Measurements from ENCODE around the gene RNASE8.

RNASE8 gene

DNA sequence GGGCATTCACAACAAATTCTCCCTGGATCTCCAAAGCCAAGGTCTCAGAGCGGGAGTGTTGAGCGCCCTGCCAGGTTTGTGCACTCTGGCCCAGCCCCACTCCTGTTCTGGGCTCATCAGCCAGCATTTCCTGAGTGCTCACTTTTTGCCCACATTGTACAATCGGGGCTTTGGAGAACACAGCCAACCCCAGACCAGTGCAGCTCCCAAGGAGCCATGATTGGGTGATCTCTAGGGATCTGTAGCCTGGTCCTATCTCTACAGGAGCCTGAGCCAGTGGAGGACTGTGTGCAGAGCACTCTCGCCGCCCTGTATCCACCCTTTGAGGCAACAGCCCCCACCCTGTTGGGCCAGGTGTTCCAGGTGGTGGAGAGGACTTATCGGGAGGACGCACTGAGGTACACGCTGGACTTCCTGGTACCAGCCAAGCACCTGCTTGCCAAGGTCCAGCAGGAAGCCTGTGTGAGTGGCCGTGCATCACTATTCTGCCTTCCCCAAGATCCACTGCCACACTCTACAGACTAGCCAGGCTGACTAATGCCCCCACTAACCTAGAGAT lies 15.2 kb downstream of the RNASE8 start:
- DNase-seq (ENCODE audit: low read depth) = no peak

- no peak for DNase-seq (ENCODE audit: low read depth)
Measured at GRCh38 chr14:21073921-21074320, 16.3 kb downstream of the RNASE8 start.

- DNase-seq (ENCODE audit: low read depth) = no peak
Measured at GRCh38 chr14:21074398-21075272, 17.0 kb downstream of the RNASE8 start.

DNA sequence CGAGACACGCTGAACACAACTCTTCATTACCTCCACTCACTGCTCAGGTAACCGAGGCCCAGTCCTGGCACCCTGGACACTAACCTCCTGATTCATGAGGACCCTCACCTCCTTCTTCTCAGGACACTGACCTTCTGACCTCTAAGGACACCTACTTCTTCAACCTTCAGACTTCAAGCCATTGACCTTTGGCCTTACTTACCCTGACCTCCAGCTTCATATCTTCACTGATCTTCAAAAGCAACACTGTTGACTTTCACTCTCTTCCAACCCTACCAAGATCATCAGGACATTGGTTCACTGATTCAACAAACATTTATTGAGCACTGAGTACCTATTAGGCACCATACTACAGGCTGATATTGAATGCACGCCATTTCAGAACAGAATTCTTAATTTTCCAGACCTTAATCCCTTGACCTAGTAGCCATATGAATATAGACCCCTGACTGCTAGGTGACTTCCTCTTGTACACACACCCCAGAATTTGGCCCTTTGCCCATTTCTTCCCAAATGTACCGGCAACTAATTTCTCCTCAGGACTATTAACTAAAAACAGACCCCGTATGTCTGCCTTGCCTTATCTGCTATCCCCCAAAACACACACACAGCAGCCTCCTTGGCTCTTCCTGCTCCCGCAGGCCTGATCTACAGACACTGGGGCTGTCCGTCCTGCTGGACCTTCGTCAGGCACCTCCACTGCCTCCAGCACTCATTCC lies 18.3 kb downstream of the RNASE8 start:
- DNase-seq (ENCODE audit: low read depth) = no peak

- no peak for DNase-seq (ENCODE audit: low read depth)
Measured at GRCh38 chr14:21077672-21078071, 20.1 kb downstream of the RNASE8 start.

DNA sequence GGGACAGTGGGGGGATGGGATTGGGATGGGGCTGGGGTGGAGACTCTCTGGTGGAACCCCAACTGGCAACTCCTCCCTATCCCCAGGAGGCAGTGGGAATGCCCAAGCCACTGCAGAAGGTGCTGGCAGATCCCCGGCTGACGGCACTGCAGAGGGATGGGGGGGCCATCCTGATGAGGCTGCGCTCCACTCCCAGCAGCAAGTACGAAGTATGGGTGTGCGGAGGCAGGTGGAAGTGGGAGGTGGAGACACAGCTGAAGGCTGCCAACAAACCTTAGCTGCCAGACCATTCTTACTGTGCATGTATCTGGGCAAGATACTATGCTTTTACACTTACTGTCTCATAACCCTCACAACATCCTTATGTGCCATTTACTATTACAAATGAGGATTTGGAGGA lies 20.7 kb downstream of the RNASE8 start:
- DNase-seq (ENCODE audit: low read depth) = no peak

DNA sequence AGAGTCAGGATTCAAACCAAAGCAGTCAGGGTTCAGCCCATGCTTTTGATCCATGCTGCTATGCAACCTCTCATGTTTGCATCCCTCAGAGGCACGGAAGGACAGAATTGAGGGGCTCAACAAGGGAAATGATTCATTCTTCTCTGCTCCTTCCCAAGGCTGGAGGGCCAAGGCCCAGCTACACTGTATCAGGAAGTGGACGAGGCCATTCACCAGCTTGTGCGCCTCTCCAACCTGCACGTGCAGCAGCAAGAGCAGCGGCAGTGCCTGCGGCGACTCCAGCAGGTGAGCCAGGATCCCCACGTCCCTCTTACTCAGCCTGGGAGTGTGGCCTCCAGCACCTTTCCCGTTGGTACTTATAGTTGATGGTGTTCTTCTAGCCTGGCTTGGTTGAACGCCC lies 21.1 kb downstream of the RNASE8 start:
- no peak for DNase-seq (ENCODE audit: low read depth)

GRCh38 chr14:21081521-21082142 lies 24.0 kb downstream of the RNASE8 start:
- no peak for DNase-seq (ENCODE audit: low read depth)

- DNase-seq (ENCODE audit: low read depth) = no peak
Measured at GRCh38 chr14:21083565-21084325, 26.1 kb downstream of the RNASE8 start.

GRCh38 chr14:21084396-21084795 lies 26.8 kb downstream of the RNASE8 start:
- no peak for DNase-seq (ENCODE audit: low read depth)

GRCh38 chr14:21084998-21085853 lies 27.6 kb downstream of the RNASE8 start:
- no peak for DNase-seq (ENCODE audit: low read depth)

GRCh38 chr14:21086908-21087293 lies 29.3 kb downstream of the RNASE8 start:
- no peak for DNase-seq (ENCODE audit: low read depth)

DNA sequence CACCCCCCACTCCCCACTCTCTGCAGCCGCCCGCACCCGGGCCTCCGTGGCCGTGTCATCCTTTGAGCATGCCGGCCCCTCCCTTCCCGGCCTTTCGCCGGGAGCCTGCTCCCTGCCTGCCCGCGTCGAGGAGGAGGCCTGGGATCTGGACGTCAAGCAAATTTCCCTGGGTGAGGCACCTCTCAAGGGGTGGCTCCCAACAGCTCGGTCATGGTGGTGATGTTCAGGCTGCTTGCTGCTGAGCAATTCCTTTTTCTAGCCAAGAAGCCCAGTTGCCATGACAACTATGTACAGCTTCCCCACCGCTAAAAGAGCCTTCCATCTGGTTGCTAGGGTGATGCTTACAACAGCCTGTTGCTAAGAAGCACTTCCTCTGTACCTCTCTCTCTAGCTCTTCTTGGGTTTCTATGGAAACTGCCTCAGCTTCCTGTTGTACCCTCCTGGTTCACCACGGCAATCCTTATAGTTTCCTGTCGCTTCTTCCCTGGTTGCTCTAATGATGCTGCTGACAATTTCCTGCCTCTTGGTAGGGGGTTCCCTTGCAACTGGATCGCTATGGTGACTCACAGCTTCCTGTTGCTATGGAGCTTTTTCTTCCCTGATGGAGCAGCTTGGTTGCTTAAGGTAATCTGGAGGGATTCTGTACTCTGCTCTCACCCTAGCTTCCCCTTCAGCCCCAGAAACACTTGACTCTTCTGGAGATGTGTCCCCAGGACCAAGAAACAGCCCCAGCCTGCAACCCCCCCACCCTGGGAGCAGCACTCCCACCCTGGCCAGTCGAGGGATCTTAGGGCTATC lies 29.9 kb downstream of the RNASE8 start:
- DNase-seq (ENCODE audit: low read depth) = no peak

- no peak for DNase-seq (ENCODE audit: low read depth)
Measured at GRCh38 chr14:21088687-21089086, 31.1 kb downstream of the RNASE8 start.

DNA sequence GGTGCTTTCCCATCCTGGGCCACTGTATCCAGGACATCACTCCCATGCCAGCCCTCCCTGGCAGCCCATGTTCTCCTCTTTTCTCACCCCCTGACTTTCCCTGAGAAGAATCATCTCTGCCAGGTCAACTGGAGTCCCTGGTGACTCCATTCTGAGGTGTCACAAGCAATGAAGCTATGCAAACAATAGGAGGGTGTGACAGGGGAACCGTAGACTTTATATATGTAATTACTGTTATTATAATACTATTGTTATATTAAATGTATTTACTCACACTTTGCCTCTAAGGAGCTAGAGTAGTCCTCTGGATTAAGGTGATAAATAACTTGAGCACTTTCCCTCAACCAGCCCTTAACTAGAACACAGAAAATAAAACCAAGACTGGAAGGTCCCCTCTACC lies 31.6 kb downstream of the RNASE8 start:
- DNase-seq (ENCODE audit: low read depth) = no peak

GRCh38 chr14:21089877-21090193 lies 32.2 kb downstream of the RNASE8 start:
- DNase-seq (ENCODE audit: low read depth) = no peak

DNA sequence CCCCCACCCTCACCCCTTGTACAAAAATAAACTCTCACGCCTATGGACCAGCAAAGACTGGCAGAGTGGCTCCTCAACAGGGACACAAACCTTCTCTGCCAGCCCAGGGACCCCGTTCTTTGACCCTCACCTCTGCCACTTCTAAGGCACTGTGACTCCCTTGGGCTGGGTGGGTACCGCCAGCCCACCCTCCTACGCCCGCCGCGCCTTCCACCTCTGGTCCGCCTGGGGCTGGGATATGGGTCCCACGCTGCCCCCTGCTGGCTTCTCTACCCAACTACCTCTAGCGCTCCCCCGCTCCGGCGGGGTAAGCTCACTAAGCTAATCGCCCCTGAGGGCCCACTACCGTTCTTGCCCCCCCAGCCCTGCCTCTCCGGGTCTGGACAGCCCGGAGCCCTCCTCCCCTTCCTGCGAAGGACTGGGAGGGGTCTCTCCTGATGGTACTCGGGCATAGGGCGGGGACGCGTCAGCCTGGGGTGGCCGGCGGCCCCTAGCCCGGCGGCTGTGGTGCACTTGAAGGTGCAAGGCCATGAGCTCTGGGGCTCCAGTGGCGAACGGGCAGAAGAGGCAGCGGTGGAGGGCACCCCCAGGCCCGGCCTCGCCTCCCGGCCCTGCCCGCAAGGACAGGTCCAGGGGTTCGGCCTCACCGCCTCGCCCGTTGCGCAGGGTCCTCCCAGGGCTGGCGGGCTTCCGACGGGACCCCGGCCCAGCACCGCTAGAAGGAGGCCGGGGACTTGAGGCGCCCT lies 32.7 kb downstream of the RNASE8 start:
- DNase-seq (ENCODE audit: low read depth) = no peak

DNA sequence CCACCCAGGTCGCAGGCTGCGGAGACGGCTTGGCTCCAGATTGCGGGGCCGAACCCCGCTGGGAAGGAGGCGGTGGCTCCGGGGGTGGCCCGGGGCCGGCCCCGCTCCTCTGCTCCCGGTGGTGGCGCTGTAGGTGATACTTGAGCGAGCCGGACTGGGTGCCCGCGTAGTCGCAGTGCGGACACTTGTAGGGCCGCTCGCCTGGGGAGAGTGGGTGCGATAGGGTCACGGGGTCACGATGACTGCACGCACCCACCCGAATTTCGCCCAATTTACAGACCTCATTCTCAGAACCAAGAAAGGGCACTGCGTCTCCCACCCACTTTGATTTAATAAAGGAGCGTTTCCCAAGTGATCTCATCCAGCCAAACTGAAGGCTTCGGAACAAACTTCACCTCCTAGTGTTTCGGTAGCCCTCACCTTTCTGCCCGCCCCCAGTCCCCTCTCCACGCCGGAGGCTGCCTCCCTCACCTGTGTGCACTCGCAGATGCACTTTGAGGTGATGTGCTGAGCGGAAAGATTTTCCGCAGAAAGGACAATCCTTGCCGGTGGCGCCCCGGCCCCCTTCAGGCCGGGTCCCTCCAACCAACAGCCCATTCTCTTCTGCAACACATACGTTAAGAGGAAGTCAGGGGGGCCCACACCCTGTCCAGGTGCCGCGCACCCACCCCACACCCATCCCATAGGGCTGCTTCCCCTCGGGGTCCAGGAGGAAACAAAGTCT lies 33.5 kb downstream of the RNASE8 start:
- DNase-seq (ENCODE audit: low read depth) = no peak

DNA sequence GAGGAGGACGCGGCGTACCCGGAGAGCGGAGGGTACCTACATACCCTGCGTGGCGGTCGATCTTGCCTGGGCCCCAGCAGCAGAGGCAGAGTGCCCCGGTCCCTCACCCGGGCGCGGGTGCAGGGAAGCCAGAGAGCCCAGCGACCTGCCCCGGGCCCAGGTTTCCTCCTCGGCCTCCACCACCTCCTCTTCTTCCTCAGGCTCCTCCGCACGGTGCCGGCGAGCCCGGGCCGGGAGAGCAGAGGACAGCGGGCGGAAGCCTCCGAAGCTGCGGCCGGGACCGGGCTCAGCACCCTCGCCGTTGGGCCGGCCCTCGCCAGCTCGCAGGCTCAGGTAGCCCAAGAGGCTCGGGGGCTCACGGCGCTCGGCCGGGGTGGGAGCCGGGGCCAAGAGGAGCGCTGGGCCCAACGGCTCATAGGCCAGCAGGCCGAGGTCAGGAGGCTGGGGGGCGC lies 34.2 kb downstream of the RNASE8 start:
- no peak for DNase-seq (ENCODE audit: low read depth)
